SU-DHL-6 (cell line): ENCODE measurements around the gene HPS5.
"Not testable (repeated sequence)": the region's sequence is repeated elsewhere in the genome, so short reads cannot be mapped to it uniquely, and the experiment has no call there.

Experiments
- H2AFZ ChIP-seq: fragments of 200-600 bp; sonication (generic); 2 replicates; pipeline ENCODE4 v1.6.1; 2014; ENCODE audit warnings: low read depth, mild to moderate bottlenecking, moderate library complexity, mixed read lengths, antibody characterized with exemption, low read length; ENCODE audit not compliant: severe bottlenecking
- H3F3A ChIP-seq: fragments of 200-600 bp; shearing (Covaris generic); 2 replicates; pipeline ENCODE4 v1.6.0; 2016; ENCODE audit warnings: antibody characterized with exemption, mild to moderate bottlenecking; ENCODE audit not compliant: insufficient read depth
- H3K27ac ChIP-seq: fragments of 200-600 bp; sonication (generic); 2 replicates; pipeline ENCODE4 v1.5.1; 2016; ENCODE audit warnings: low read depth, mild to moderate bottlenecking, low read length, moderate library complexity, mixed read lengths
- H3K27me3 ChIP-seq: fragments of 200-600 bp; sonication (generic), shearing (Covaris generic); 2 replicates; pipeline ENCODE4 v1.6.0; 2014; ENCODE audit warnings: mild to moderate bottlenecking, low read length
- H3K36me3 ChIP-seq: fragments of 200-600 bp; sonication (generic); 2 replicates; pipeline ENCODE4 v1.6.1; 2014; ENCODE audit warnings: mild to moderate bottlenecking, low read length, mixed read lengths
- H3K4me2 ChIP-seq: fragments of 300-600, 200-600 bp; shearing (Covaris generic), sonication (generic); 2 replicates; pipeline ENCODE4 v1.6.0; 2014; ENCODE audit warnings: low read length, low read depth, mild to moderate bottlenecking; ENCODE audit not compliant: poor library complexity, severe bottlenecking
- H3K4me3 ChIP-seq: fragments of 200-600 bp; sonication (generic); 2 replicates; pipeline ENCODE4 v1.5.1; 2014; ENCODE audit warnings: antibody characterized with exemption, low read length, mild to moderate bottlenecking, mixed read lengths; ENCODE audit not compliant: insufficient read depth, poor library complexity, severe bottlenecking
- H3K79me2 ChIP-seq: fragments of 200-600 bp; sonication (generic); 2 replicates; pipeline ENCODE4 v1.6.1; 2014; ENCODE audit warnings: mild to moderate bottlenecking, low read length, moderate library complexity; ENCODE audit not compliant: insufficient read depth
- H3K9ac ChIP-seq: fragments of 200-600 bp; sonication (generic); 2 replicates; pipeline ENCODE4 v1.7.0; 2014; ENCODE audit warnings: mild to moderate bottlenecking, low read length
- H3K9me2 ChIP-seq: fragments of 200-600 bp; sonication (generic); replicated peaks from 2 replicates; pipeline ENCODE4 v1.6.1; 2014; ENCODE audit warnings: low read length; ENCODE audit not compliant: insufficient read depth
- H3K9me3 ChIP-seq: fragments of 200-600 bp; sonication (generic); 2 replicates; pipeline ENCODE4 v1.6.1; 2014; ENCODE audit warnings: low read length, mixed read lengths; ENCODE audit not compliant: insufficient read depth
- H4K20me1 ChIP-seq: fragments of 200-600 bp; sonication (generic); 2 replicates; pipeline ENCODE4 v1.6.1; 2014; ENCODE audit warnings: low read depth, mild to moderate bottlenecking, antibody characterized with exemption, low read length, moderate library complexity, mixed read lengths
- CTCF ChIP-seq: fragments of 200-600 bp; sonication (generic); IDR thresholded peaks from one replicate; pipeline ENCODE4 v1.5.1; 2017; ENCODE audit warnings: antibody characterized with exemption, mild to moderate bottlenecking, low read length, moderate library complexity; ENCODE audit not compliant: insufficient read depth, poor library complexity, severe bottlenecking
- EZH2phosphoT487 ChIP-seq: fragments of 200-600 bp; sonication (generic), shearing (Covaris generic); conservative IDR thresholded peaks from 2 replicates; pipeline ENCODE4 v1.6.1; 2018; ENCODE audit warnings: mild to moderate bottlenecking, antibody characterized with exemption, low read length, moderate library complexity, mixed read lengths

Gene HPS5

GRCh38 chr11:18324381-18324780 lies 2.4 kb upstream of the HPS5 start:
- peaks cover 2% of the 10 kb centered on the region; the same call in 1 of the 2 replicates for H3F3A ChIP-seq
- H3K4me2 ChIP-seq, result peak overlapping the region; percentile 96
- H2AFZ ChIP-seq, result no peak overlapping the region
- H3K9me2 ChIP-seq, result no peaks in the 10 kb centered on the region
- peak overlapping the region; percentile 90 for H3K4me3 ChIP-seq
- H3K79me2 ChIP-seq, result peaks cover 89% of the 10 kb centered on the region
- H3K27me3 ChIP-seq, result no peaks in the 10 kb centered on the region
- peaks cover 21% of the 10 kb centered on the region for H3K36me3 ChIP-seq
- H3K9ac ChIP-seq, result peak overlapping the region; percentile 79
- H3K27ac ChIP-seq, result no peak overlapping the region
- no peaks in the 10 kb centered on the region for H3K9me3 ChIP-seq
- no peak for TF ChIP-seq CTCF
- TF ChIP-seq EZH2phosphoT487, result no peak
- no peaks in the 10 kb centered on the region for H4K20me1 ChIP-seq

- Histone ChIP-seq H3K4me2 (peak overlapping the region; percentile 96), H3K79me2 (peaks cover 89% of the 10 kb centered on the region), H3K9ac (peak overlapping the region; percentile 79), H3K4me3 (peak overlapping the region; percentile 90), H3K36me3 (peaks cover 21% of the 10 kb centered on the region)
- not testable (repeated sequence) for H4K20me1 ChIP-seq, H3K27ac ChIP-seq, H3K27me3 ChIP-seq, H2AFZ ChIP-seq, H3K9me3 ChIP-seq, H3K9me2 ChIP-seq, H3F3A ChIP-seq
Observed at GRCh38 chr11:18323881-18324280, 1.9 kb upstream of the HPS5 start.

- Histone ChIP-seq H3K9ac (peak overlapping the region; percentile 79), H3K79me2 (peaks cover 93% of the 10 kb centered on the region), H3K9me2 (no peaks in the 10 kb centered on the region), H2AFZ (peak overlapping the region; percentile 28), H3K4me2 (peak overlapping the region; percentile 96), H3K9me3 (no peaks in the 10 kb centered on the region), H3K36me3 (peaks cover 21% of the 10 kb centered on the region), H3K27ac (peak overlapping the region; percentile 7; the same call in 1 of the 2 replicates), H3K4me3 (peak overlapping the region; percentile 90), H3F3A (0 out of 2 replicates have a peak, but pooled peaks cover 11% of the 10 kb centered on the region), H3K27me3 (no peaks in the 10 kb centered on the region), H4K20me1 (no peaks in the 10 kb centered on the region)
- no peak for TF ChIP-seq CTCF
- TF ChIP-seq EZH2phosphoT487, result no peak
Observed at GRCh38 chr11:18322818-18323570, 1.1 kb upstream of the HPS5 start.

GRCh38 chr11:18321578-18321968 lies 367 bp downstream of the HPS5 start:
- H3K36me3 ChIP-seq, result peaks cover 13% of the 10 kb centered on the region
- H3K4me3 ChIP-seq, result peak overlapping the region; percentile 90
- H3K27ac ChIP-seq, result peak overlapping the region; percentile 87
- 0 out of 2 replicates have a peak, but pooled peaks cover 11% of the 10 kb centered on the region for H3F3A ChIP-seq
- peak overlapping the region; percentile 79 for H3K9ac ChIP-seq
- H3K9me3 ChIP-seq, result no peaks in the 10 kb centered on the region
- H3K9me2 ChIP-seq, result no peaks in the 10 kb centered on the region
- H3K79me2 ChIP-seq, result peaks cover 89% of the 10 kb centered on the region
- TF ChIP-seq EZH2phosphoT487 (no peak), CTCF (no peak)
- H4K20me1 ChIP-seq, result no peaks in the 10 kb centered on the region
- peak overlapping the region; percentile 96 for H3K4me2 ChIP-seq
- H3K27me3 ChIP-seq, result no peaks in the 10 kb centered on the region
- peak overlapping the region; percentile 85 for H2AFZ ChIP-seq
